GM18873 (cell line): ENCODE data around the gene IGF2.

ENCODE experiments used
- ATAC-seq: cut with Tn5 transposase; IDR thresholded peaks from one replicate; pipeline ENCODE4 v1.9.1; 2021; ENCODE audit warnings: mild to moderate bottlenecking, moderate library complexity, moderate number of reproducible peaks; ENCODE audit not compliant: unreplicated experiment, low FRiP score

IGF2 gene

GRCh38 chr11:2171591-2172003 lies 32.4 kb upstream of the IGF2 start, which contains the start of gene TH:
Gene TH (minus strand): TSS chr11:2171815. CDS start chr11:2171786, 29 bp downstream.
- no peak for ATAC-seq

GRCh38 chr11:2169626-2170570 lies 30.7 kb upstream of the IGF2 start:
- ATAC-seq: no peak

DNA sequence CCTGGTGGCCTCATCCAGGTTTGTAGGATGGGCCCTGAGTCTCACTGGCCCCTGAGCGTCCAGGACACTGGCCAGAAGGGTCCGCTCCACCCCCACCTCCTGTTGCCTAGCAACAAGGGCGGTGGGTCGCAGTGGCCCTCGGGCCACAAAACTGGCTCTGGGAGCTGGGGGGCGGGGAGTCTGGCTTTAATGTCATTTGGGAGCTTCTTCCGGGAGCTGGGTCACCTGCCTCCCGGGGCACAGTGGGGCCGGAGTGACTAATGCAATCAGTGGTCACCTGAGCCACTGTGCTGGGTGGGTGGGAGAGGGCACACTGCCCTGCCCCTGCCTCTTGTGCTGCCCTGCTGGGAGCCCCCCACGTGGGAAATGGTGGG lies 29.8 kb upstream of the IGF2 start:
- no peak for ATAC-seq

DNA sequence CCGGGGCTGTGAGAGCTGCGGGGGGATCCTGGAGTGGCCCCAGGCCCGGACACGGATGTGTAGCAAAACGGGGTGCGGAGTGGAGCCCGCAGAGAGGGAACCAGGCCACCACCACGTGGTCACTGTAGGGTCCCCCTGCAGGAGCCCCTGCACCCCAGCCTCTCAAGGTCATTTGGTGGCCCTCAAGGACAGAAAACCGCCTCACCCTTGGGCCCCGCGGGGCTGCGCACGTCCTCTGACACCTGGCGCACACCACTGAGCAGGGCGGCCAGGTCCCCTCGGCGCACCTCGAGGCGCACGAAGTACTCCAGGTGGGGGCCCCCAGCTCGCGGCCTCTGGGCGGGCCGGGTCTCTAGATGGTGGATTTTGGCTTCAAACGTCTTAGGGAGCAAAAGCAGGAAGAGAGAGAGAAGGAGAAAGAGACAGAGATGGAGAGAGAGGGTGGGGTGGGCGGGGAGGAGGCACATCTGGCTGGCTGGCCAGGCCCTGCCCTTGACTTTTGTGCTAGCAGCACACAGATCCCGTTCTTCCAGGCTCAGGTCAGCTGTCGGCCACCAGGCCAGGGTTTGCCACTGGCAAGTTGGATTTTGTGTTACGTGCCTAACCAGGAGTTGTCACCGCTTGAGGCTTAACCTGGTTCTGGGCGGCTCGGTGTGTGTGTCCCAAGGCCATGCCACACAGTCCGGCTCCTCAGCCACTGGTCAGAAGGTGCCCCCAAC lies 29.3 kb upstream of the IGF2 start:
- no peak for ATAC-seq

DNA sequence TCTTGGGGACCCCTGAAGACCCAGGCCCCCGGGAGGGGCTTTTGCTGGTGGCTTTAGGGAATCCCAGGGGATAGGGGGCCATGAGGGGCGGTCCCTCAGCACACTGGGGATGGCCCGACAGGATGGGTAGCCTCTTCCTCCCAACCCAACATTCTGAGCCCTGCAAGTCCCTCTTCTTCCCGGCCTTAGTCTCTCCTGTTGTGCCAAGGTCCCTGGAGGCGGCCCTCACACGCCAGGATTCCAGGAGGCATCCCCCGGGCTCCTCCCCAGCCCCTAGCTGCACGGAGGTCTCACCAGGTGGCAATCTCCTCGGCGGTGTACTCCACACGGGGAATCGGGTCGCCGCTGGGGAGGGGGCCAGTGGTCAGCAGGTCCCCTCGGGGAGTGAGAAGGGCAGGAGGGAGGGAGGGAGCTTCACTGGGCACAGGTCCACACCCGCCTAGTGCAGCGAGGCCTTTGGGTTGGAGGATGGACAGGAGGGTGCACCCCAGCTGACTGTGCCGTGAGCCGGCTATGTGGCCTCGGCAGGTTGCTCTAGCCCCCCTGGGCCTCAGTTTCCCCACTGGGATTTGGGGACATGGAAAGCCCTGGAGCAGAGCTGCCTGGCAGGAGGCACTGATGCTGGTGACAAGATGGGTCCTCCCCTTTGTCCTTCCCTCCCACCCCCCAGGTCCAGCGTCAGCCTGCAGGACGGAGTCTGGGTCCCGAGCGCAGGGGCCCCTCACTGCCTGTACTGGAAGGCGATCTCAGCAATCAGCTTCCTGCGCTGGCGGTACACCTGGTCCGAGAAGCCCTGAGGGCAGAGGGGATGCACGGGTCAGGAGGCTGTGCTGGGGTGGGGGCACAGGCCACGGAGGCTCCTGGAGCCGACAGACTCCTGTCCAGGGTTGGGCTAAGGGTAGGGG lies 28.2 kb upstream of the IGF2 start:
- no peak for ATAC-seq

DNA sequence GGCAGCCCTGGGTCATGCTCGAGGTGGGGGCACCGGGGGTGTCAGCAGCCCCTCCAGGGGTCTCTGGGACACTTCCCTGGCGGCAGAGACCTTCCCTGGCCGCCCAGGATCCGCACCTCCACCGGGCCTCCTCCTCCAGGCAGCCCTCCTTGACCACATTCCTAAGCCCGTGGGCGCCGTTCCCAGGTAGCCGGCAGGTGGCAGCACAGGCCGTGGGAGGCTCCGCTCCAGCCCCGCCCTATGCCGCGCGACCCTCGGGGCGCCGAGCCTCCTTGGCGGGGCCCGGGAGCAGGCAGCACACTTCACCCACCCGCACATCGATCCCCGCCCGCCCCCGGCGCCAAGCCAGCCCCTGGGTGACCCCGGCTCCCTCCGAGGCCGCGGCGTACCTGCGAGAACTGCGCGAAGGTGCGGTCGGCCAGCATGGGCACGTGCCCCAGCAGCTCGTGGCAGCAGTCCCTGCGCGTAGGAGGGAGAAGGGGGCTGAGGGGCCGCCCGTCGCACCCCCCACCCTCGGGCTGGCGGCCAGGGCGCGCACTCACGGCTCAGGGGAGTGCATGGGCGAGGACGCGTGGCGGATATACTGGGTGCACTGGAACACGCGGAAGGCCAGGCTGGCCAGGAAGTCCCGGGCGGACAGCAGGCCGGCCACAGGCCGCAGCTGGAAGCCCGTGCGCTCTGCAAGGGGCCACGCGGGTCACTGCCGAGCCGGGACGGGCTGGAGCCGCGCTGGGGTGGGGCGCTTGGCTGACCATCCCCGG lies 27.1 kb upstream of the IGF2 start:
- ATAC-seq: no peak

DNA sequence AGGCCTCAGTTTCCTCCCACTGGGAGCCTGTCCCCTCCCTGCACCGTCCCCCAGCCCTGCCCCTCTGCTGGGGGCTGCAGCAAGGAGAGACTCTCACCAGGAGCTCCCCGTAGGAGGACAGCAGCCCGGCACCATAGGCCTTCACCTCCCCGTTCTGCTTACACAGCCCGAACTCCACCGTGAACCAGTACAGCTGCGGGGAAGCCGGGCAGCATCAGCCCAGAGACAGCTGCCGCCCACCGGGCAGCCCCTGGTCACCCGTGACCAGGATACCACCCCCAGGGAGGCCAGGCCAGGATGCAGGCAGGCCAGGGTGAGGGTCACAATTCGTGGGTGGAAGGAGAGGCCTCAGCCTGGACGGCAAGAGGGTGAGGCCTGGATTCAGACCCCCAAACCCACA lies 26.4 kb upstream of the IGF2 start:
- no peak for ATAC-seq

DNA sequence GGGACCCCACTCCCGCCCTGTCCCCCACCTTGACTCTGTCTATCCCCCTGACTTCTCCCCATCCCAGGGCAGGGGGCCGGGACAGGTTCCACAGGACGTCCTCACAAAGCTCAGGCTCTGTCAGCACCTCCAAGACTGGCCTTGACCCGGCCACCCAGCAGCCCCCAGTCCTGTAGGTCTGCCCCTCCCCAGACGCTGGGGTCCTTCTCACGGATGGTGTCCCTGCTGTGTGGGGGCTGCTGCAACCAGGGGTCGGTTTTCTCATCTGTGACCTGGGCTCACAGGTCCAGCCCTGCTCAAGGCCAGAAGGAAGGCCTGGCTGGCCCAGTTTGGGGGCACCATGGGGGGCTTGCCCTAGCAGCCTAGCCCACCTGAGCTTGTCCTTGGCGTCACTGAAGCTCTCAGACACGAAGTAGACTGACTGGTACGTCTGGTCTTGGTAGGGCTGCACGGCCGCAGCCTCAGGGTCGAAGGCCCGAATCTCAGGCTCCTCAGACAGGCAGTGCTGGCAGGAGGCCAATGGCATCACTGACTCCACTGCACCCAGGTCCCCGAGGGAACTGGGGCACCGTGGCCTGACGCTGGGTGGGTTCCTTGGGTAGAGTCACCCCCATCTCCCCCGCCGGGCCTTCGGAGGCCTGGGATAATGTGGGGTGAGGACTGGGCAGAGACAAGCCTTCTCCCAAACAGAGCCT lies 25.8 kb upstream of the IGF2 start:
- ATAC-seq: no peak

DNA sequence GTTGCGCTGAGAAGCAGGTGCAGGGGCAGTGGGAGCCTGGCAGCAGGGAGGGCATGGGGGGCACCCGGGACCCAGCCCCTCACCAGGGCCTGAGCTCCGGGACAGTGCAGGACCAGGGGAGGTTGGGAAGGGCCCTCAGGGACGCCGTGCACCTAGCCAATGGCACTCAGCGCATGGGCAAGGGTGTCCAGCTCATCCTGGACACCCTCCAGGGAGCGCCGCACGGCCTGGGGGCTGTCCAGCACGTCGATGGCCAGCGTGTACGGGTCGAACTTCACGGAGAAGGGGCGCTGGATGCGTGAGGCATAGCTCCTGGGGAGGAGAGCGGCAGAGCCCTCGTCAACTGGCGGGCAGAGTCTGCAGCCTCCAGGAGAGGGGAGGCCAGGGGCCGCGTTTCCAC lies 24.9 kb upstream of the IGF2 start:
- no peak for ATAC-seq

- ATAC-seq: no peak
Observed at GRCh38 chr11:2163428-2163978, 24.3 kb upstream of the IGF2 start.

GRCh38 chr11:2160736-2161259 lies 21.6 kb upstream of the IGF2 start, which contains the start of gene INS:
Gene INS (minus strand): TSS chr11:2161209. CDS start chr11:2160971, 238 bp downstream.
- ATAC-seq: no peak

DNA sequence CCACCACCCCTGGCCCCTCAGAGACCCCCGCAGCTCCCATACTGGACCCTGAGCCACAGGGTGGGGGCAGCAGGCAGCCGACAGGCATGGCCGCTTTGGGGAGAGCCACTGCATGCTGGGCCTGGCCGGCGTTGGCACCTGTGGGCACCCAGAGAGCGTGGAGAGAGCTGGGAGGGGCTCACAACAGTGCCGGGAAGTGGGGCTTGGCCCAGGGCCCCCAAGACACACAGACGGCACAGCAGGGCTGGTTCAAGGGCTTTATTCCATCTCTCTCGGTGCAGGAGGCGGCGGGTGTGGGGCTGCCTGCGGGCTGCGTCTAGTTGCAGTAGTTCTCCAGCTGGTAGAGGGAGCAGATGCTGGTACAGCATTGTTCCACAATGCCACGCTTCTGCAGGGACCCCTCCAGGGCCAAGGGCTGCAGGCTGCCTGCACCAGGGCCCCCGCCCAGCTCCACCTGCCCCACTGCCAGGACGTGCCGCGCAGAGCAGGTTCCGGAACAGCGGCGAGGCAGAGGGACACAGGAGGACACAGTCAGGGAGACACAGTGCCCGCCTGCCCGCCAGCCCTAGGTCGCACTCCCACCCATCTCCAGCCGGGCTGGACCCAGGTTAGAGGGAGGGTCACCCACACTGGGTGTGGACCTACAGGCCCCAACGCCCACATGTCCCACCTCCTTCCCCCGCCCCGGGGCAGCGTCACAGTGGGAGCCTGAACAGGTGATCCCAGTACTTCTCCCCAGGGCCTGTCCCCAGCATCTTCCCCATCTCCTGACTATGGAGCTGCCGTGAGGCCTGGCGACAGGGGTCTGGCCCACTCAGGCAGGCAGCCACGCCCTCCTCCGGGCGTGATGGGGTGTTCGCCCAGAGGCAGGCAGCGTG lies 20.6 kb upstream of the IGF2 start:
- ATAC-seq: no peak

- ATAC-seq: no peak
Observed at GRCh38 chr11:2158966-2159365, 19.8 kb upstream of the IGF2 start.

DNA sequence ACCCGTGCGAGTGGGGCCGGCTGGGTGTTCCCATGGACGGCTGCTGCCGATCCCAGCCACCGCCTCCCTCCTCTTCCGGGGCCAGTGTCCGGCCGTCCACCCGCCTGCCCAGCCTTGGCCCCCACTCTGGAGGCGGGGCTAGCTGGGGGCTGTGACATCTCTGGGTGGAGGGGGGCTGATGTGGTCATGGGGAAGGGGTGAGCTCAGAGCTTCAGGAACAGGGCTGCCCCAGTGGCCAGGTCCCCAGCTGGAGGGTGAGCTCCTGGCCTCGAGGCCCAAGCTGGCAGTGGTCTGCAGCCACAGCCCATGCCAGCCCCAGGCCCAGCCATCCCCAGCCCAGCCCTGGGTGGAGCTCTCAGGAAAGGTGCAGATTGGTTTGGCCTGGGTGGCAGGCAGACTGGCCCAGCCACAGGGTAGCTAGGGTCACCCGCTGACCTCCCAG lies 19.1 kb upstream of the IGF2 start:
- no peak for ATAC-seq

DNA sequence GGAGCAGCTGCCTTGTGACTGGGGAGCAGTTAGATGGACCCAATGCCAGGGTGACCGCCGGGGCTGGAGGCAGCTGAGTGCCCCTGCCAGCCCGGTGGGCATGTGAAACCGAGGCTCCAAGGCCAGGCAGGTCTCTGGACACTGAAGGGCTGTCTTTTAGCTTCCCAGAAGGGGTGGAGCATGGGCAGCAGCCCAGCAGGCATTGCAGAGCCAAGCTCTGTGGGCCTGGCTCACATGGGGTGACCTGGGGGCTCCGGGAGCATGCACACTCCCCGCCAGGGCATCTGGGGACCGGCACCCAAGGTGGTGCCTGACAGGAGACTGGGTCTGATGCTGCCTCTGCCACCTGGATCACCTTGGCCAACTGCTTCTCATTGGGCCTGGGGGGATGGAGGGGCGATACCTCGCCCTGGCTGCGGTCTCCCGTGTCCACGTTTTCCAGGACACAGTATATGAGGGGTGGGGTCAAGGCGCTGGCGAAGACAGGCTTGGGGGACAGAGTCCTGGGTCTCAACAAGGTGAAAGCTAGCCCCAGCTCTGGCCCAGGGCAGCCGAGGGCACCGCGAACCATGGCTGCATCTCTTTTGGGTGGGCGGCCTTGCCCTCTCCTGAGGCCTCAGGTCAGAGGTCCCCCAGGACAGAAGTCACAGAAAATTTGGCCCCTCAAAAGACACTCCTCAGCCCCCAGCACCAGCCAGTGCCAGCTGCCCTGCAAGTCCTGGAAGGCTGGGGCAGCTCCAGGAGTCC lies 18.3 kb upstream of the IGF2 start:
- no peak for ATAC-seq

- ATAC-seq: no peak
Observed at GRCh38 chr11:2156416-2157182, 17.4 kb upstream of the IGF2 start.
